ENCODE results near the gene METRNL.

- no peak for TF ChIP-seq EZH2 (optimal IDR thresholded peaks at IDR 0.05; ENCODE audit: low read depth, low read length)
- TF ChIP-seq CTCF (IDR thresholded peaks at IDR 0.05; ENCODE audit: low read length) = no peak
- TF ChIP-seq EZH2phosphoT487 (IDR thresholded peaks at IDR 0.05; ENCODE audit: low read length) = no peak
These were observed 36.8 kb upstream of the METRNL start for GRCh38 chr17:83042522-83043158.

Measured in MM.1S (cell line).